AG10803 (cell line): Measurements from ENCODE around the gene FADD.

Experiments used
- DNase-seq: peaks from one replicate; pipeline ENCODE4 v3.0.0; 2010; ENCODE audit warnings: low read depth
- H3K4me3 ChIP-seq: 2 replicates; pipeline ENCODE4 v1.5.1; 2011; ENCODE audit warnings: mild to moderate bottlenecking, low read length, control low read depth
- CTCF ChIP-seq: conservative IDR thresholded peaks from 2 replicates; pipeline ENCODE4 v1.5.1; 2011; ENCODE audit warnings: mild to moderate bottlenecking, low read length, control low read depth, inconsistent platforms

The FADD gene

GRCh38 chr11:70182266-70182665, 20.8 kb upstream of the FADD start:
- no peak for TF ChIP-seq CTCF
- no peak for DNase-seq
- no peak overlapping the region for H3K4me3 ChIP-seq

- TF ChIP-seq CTCF, result no peak
- no peak overlapping the region for H3K4me3 ChIP-seq
- no peak for DNase-seq
Measured at GRCh38 chr11:70183032-70183431, 20.1 kb upstream of the FADD start.

GRCh38 chr11:70183483-70184176, 19.5 kb upstream of the FADD start:
- no peak for DNase-seq
- no peak for TF ChIP-seq CTCF
- no peak overlapping the region for H3K4me3 ChIP-seq

GRCh38 chr11:70184396-70184795, 18.7 kb upstream of the FADD start:
- H3K4me3 ChIP-seq, result no peak overlapping the region

GRCh38 chr11:70185348-70186055, 17.6 kb upstream of the FADD start:
- TF ChIP-seq CTCF, result no peak
- H3K4me3 ChIP-seq, result no peak overlapping the region
- DNase-seq, result no peak

More at GRCh38 chr11:70184396-70184795, 18.7 kb upstream of the FADD start:
- TF ChIP-seq CTCF, result no peak
- DNase-seq, result no peak

GRCh38 chr11:70186420-70186819, 16.7 kb upstream of the FADD start:
- no peak for DNase-seq
- TF ChIP-seq CTCF, result no peak
- H3K4me3 ChIP-seq, result no peak overlapping the region

GRCh38 chr11:70186936-70187335, 16.2 kb upstream of the FADD start:
- no peak overlapping the region for H3K4me3 ChIP-seq
- TF ChIP-seq CTCF, result no peak
- no peak for DNase-seq
